Measurements from ENCODE around the gene TSPEAR. TPM values are rescaled to one million over a fixed set of nuclear protein-coding genes. Genes with fewer than 3 reads are reported as not detected.

The TSPEAR gene
- polyA plus RNA-seq, 1 of the 3 experiments (the other 2 are of a cell fraction), result 0.08 TPM

GRCh38 chr21:44533121-44533890 lies 178.1 kb downstream of the TSPEAR start (continued):
- no peak for TF ChIP-seq REST (IDR thresholded peaks at IDR 0.05; ENCODE audit: low read depth, low read length)
- no peak for TF ChIP-seq RCOR1 (IDR thresholded peaks at IDR 0.05; ENCODE audit: low read length)

- H3K9me2 ChIP-seq, result no peaks in the 10 kb centered on the region
- H4K20me1 ChIP-seq (ENCODE audit: insufficient read depth), result no peaks in the 10 kb centered on the region
- TF ChIP-seq TCF12 (IDR thresholded peaks at IDR 0.05), result no peak
- no peak for DNase-seq
- ChIA-PET CTCF (interaction anchor here (1.1 kb wide), 1 partner anchor 12 kb away, joined by 3 read pairs; no protein-coding TSS in a partner anchor), POLR2A (no interaction called here)
- no peaks in the 10 kb centered on the region for H3F3A ChIP-seq (replicated peaks; ENCODE audit: insufficient read depth)
- H2AFZ ChIP-seq (ENCODE audit: low read depth), result no peak overlapping the region
- H3K4me1 ChIP-seq (ENCODE audit: control insufficient read depth in 1 of 2, insufficient read depth in 2 of 2, low read depth in 1 of 2, low read length in 1 of 2), result no peaks in the 10 kb centered on the region; a peak in 1 of 4 replicates
- no peak overlapping the region for H3K27ac ChIP-seq (ENCODE audit: low read depth in 2 of 2, low read length in 1 of 2)
- H3K9ac ChIP-seq, result no peak overlapping the region
- 75% methylated on average over 13 of the region's 16 CpGs for WGBS (ENCODE audit: low lambda C conversion rate)
- no peak overlapping the region for H3K4me3 ChIP-seq (ENCODE audit: low read depth in 2 of 2, low read length in 1 of 2)
- H3K79me2 ChIP-seq (ENCODE audit: insufficient read depth), result no peaks in the 10 kb centered on the region
- H3K9me3 ChIP-seq, result no peaks in the 10 kb centered on the region
- H3K4me2 ChIP-seq, result no peak overlapping the region
- H3K27me3 ChIP-seq (ENCODE audit: insufficient read depth), result peaks cover 35% of the 10 kb centered on the region; the same call in 1 of the 2 replicates
- no peaks in the 10 kb centered on the region for H3K36me3 ChIP-seq (replicated peaks in 1 of 2; ENCODE audit: control insufficient read depth in 1 of 2, insufficient read depth in 2 of 2, low read length in 1 of 2)
Measured at GRCh38 chr21:44532712-44533111, 178.7 kb downstream of the TSPEAR start.

- H3K4me2 ChIP-seq, result no peak overlapping the region
- H3K27ac ChIP-seq (ENCODE audit: low read depth in 2 of 2, low read length in 1 of 2), result no peak overlapping the region
- no peaks in the 10 kb centered on the region for H4K20me1 ChIP-seq (ENCODE audit: insufficient read depth)
- peaks cover 35% of the 10 kb centered on the region; the same call in 1 of the 2 replicates for H3K27me3 ChIP-seq (ENCODE audit: insufficient read depth)
- H3K9me3 ChIP-seq, result no peaks in the 10 kb centered on the region
- no peaks in the 10 kb centered on the region for H3K79me2 ChIP-seq (ENCODE audit: insufficient read depth)
- CTCF ChIA-PET, result interaction anchor here (1.1 to 1.6 kb wide), 2 partner anchors 11 to 261 kb away, joined by 3 to 6 read pairs; no protein-coding TSS in a partner anchor
- no peaks in the 10 kb centered on the region for H3F3A ChIP-seq (replicated peaks; ENCODE audit: insufficient read depth)
- POLR2A ChIA-PET, result no interaction called here
- H3K4me3 ChIP-seq (ENCODE audit: low read depth in 2 of 2, low read length in 1 of 2), result no peak overlapping the region
- H3K9me2 ChIP-seq, result no peaks in the 10 kb centered on the region
- no peak overlapping the region for H2AFZ ChIP-seq (ENCODE audit: low read depth)
- H3K4me1 ChIP-seq (ENCODE audit: control insufficient read depth in 1 of 2, insufficient read depth in 2 of 2, low read depth in 1 of 2, low read length in 1 of 2), result no peaks in the 10 kb centered on the region; a peak in 1 of 4 replicates
- WGBS (ENCODE audit: low lambda C conversion rate), result 25% methylated on average over 23 of the region's 30 CpGs
- H3K9ac ChIP-seq, result no peak overlapping the region
- no peaks in the 10 kb centered on the region for H3K36me3 ChIP-seq (replicated peaks in 1 of 2; ENCODE audit: control insufficient read depth in 1 of 2, insufficient read depth in 2 of 2, low read length in 1 of 2)
- DNase-seq, result no peak
- TF ChIP-seq TAF1 (IDR thresholded peaks at IDR 0.05; ENCODE audit: borderline replicate concordance, low read depth, low read length) (no peak), IRF3 (IDR thresholded peaks at IDR 0.05; ENCODE audit: low read depth, low read length) (no peak), TCF12 (IDR thresholded peaks at IDR 0.05) (no peak), ELF1 (IDR thresholded peaks at IDR 0.05) (no peak), CHD2 (IDR thresholded peaks at IDR 0.05; ENCODE audit: low read length, partially characterized antibody) (no peak), MAX (IDR thresholded peaks at IDR 0.05; ENCODE audit: low read depth) (no peak), FOXM1 (IDR thresholded peaks at IDR 0.05; ENCODE audit: low read depth) (no peak), RCOR1 (IDR thresholded peaks at IDR 0.05; ENCODE audit: low read length) (no peak), FOSL2 (IDR thresholded peaks at IDR 0.05; ENCODE audit: borderline replicate concordance, low read depth) (no peak), GABPA (IDR thresholded peaks at IDR 0.05; ENCODE audit: low read depth) (no peak), SIN3A (IDR thresholded peaks at IDR 0.05; ENCODE audit: borderline replicate concordance, low read depth, low read length) (no peak), EP300 (IDR thresholded peaks at IDR 0.05; ENCODE audit: borderline replicate concordance in 1 of 2, low read depth in 1 of 2, low read length in 1 of 2) (no peak), CTCF (IDR thresholded peaks at IDR 0.05) (no peak), POLR2AphosphoS5 (IDR thresholded peaks at IDR 0.05; ENCODE audit: low read depth, low read length) (no peak), NFIC (IDR thresholded peaks at IDR 0.05; ENCODE audit: borderline replicate concordance) (no peak)
Measured at GRCh38 chr21:44531606-44532564, 179.5 kb downstream of the TSPEAR start.

Data from SK-N-SH (cell line).